NCI-H2171 treated with DMSO at 0.1 percent for 48 hours (cell line): ENCODE data around the gene HJV.

ENCODE experiments used
- DNase-seq: peaks from one replicate; lab custom pipeline; 2025; lab: John Stamatoyannopoulos, UW

HJV gene

GRCh38 chr1:145992958-145993617 is 28.4 kb downstream of the HJV start:
- no peak for DNase-seq

- DNase-seq: no peak
These were observed 29.0 kb downstream of the HJV start for GRCh38 chr1:145992502-145992936.

- no peak for DNase-seq
These were observed 29.7 kb downstream of the HJV start for GRCh38 chr1:145991735-145992412.

GRCh38 chr1:145990249-145990855 is 31.2 kb downstream of the HJV start:
- peak; percentile 41 for DNase-seq

- DNase-seq: no peak
These were observed 32.8 kb downstream of the HJV start for GRCh38 chr1:145988773-145989172.

- no peak for DNase-seq
These were observed 33.6 kb downstream of the HJV start for GRCh38 chr1:145987926-145988325.

- DNase-seq: no peak
These were observed 35.0 kb downstream of the HJV start for GRCh38 chr1:145986551-145986950.

GRCh38 chr1:145985502-145986439 is 35.8 kb downstream of the HJV start:
- DNase-seq: peak; percentile 79

GRCh38 chr1:145985129-145985501 is 36.4 kb downstream of the HJV start:
- DNase-seq: no peak

GRCh38 chr1:145983960-145984830 is 37.3 kb downstream of the HJV start:
- no peak for DNase-seq

- DNase-seq: no peak
These were observed 38.3 kb downstream of the HJV start for GRCh38 chr1:145983206-145983675.

GRCh38 chr1:145982010-145982723 is 39.4 kb downstream of the HJV start:
- DNase-seq: no peak

GRCh38 chr1:145980457-145980994 is 41.0 kb downstream of the HJV start:
- no peak for DNase-seq

GRCh38 chr1:145979746-145980456 is 41.6 kb downstream of the HJV start:
- no peak for DNase-seq

GRCh38 chr1:145978854-145979745 is 42.4 kb downstream of the HJV start:
- peak; percentile 95 for DNase-seq

GRCh38 chr1:145978471-145978853 is 43.1 kb downstream of the HJV start:
- DNase-seq: no peak

- peak; percentile 85 for DNase-seq
These were observed 43.8 kb downstream of the HJV start for GRCh38 chr1:145977486-145978470.
